Stimulated activated CD8-positive, alpha-beta memory T cell treated with anti-CD3 and anti-CD28 coated beads, Interleukin-12 subunit alpha, Interleukin-12 subunit beta, amount 100 ng/mL, for 24 hours (primary cell): ENCODE measurements around the gene SPOCK1.

ENCODE experiments used
- DNase-seq: peaks from one replicate; pipeline ENCODE4 v3.0.0-alpha.2; 2020; ENCODE audit errors: extremely low read depth

SPOCK1 gene

GRCh38 chr5:136926073-136926472, 573.1 kb downstream of the SPOCK1 start:
- DNase-seq, result no peak
